Limb (tissue), 2 donors: ENCODE data around the gene KLF6.
A peak's percentile ranks its signal among the peaks of the same experiment; 100 is the strongest.
"Not testable (repeated sequence)": the region's sequence is repeated elsewhere in the genome, so short reads cannot be mapped to it uniquely, and the experiment has no call there.

ENCODE experiments used
- DNase-seq, 2 donors: peaks; one replicate each; pipeline ENCODE4 v3.0.0-alpha.2; 2016; ENCODE audit errors: extremely low spot score in 2 of 2

Gene KLF6

DNA sequence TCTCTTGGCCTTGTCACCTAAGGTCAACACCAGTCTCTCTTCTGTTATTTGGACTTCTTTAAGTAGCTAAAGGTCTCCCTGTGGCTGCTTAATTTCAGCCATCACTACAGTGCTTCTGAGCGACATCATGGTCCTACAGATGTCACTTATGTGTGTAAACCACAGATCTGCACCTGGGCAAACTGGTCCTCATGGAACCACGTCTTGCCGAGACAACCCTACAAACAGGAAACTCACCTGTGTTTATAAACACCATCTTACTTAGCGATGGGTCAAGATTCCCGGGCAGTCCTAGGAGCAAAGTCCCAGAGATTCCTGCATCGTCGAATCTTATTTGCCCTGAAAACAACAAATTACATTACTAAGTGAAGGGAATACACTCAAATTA lies 27.8 kb downstream of the KLF6 start:
- peak in 1 of 2 donors; percentile 4 for DNase-seq

DNA sequence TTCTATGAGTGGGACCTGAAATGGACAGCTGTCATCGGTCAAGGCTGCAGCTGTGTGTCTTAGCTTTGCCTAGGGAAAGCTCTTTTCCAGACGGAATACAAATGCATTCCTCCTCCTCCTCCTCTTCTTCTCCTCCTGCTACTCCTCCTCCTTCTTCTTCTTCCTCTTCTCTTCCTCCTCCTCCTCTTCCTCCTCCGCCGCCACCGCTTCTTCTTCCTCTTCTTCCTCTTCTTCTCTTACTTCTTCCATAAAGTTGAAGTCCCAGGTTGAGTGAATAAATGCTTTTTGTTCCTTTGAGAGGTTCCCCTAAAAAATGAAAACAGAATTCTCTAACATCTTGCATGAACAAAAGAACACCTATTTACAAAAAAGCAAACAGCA lies 28.7 kb downstream of the KLF6 start:
- no peak for DNase-seq

DNA sequence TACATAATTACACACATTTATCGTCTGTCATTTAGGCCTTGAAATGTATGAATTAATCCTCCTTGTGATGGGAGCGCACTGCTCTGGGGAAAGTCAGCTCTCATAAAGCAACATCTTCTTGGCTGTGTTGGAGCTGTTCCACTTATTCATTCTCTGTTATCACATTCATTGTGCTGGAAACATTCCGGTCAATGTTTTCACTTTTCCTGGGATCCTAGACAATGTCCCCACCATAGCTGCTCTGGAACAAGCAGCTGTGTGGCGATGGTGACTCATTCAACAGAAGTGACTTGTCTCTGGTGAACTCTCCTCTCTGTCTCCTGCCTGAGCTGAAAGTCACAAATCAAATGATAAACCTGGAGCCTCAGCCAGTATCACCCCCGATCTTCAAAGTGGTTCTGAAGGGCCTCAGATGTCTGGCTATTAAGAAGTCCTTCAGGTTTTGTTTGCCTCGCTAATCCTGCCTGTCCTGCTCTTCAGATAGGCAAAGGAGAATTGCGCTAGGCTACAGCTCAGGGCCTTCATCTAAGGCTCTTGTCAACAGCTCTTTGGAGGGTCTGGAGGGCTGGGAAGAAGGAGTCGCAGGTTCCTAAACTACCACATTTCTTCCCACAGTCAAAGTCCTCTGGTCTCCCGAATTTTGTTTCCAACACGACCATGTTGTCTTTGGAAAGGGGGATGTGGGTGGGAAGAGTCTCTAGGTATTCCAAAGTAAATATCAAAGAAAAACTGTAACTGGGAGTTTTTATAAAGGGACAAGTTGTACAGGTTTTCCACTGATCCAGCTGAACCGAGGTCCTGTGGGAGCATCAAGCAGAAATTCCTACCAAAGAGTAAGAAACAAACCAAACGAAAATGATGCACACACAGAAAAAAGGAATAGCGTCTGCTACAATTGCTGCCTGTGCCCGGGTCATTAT lies 29.3 kb downstream of the KLF6 start:
- no peak for DNase-seq

DNA sequence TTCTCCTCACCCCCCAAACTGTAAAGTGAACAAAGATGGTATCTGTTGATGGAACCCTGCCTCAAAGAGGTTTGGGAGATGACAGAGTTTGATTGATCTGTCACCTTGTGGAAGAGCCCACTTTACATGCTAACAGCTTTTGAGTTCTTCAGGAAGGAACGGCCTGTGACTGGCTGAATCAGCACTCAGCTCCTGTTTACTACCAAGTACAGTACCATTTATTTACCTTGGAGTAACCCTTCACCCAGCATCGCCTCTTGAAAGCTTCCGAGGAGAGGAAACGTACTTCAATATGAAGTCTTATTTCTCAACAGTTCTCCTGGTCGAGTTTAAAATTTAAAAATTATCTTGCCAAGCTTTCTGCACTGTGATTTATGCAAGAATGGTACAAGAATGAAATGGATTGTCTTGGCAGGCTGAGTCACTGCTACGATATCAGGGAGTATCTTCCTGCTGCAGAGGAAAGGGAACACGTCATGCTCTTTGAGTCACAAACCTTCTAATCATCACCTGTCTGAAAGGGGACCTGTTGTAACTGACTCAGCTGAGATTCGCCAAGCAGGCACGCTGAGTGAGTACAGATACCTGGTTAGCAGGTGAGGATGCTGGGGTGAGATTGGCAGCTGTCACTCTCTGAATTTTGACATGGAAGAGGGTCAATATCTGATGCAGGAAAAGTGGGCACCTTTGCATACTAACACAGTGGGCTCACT lies 30.1 kb downstream of the KLF6 start:
- DNase-seq = no peak

DNA sequence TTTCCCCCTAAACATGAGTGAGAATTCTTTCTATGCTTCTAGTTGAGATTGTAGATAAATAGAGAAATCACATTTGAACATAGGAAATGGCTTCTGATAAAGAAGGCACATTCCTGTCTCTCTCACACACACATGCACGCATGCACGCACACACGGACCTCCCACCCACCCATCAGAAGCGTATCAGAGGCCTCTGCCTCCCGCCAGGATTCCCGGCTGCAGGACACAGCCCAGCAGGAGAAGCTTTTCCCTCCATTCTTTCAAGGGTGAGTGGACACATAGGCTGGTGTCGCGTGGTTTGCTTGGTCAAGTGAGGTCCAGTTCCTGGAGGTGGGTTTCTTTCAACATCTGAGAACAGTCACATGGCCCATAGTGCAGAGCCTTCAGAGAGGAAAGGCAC lies 34.2 kb downstream of the KLF6 start:
- DNase-seq = no peak

DNA sequence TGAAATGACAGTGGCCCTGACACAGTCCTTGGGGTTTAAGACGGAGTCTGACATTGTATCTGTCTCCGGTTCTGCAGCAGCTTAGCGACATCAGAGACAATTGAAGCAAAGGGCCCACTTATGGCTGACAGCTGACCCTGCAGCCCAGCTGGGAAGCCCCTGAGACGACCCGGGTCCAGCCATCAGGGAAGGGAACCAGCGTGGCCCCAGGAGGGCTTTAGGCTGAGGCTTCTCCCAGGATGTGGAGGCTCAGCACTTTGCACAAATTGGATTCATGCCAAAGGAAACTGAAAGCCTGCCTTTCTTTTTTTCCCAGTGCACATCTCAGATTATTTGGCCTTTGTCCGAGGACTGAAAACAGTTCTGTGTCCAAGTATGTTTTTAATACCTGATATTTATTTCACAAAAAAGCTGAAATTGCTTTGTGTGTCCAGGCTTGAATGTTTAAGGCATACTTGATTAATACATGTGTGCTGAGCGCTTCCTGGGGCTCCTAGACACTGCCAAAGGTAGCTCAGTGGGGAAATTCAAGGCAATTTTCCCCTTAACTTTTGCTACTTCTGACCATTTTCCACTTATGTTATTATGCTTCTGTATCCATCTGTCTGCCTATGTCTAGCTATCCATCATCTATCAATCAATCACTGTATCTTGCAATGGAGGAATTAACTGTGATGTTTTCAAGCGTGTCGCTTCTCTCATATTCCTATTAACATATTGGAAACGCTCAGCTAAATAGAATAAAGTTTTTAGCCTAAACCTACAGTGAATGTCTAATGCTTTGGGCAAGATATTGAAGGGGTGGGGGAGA lies 34.8 kb downstream of the KLF6 start:
- DNase-seq = peak; percentile 50 to 57

DNA sequence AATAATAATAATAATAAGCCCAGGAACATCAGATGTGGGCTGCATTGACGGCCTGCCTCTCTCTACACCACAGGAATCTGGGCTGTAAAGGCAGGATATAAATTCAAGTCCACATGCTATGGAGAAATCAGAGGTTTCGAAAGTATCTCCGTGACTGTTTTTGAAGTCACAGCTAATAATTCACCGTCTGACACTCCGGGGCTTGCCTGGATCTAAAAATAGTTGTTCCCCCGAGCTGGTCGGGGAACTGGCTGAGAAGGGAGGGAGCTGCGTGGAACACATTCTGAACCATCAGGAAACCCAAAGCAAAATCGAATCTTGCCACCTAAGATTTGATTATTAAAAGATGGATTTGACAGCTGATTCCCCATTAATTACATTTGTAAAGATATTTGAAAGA lies 35.4 kb downstream of the KLF6 start:
- peak in 1 of 2 donors; percentile 42 for DNase-seq

DNA sequence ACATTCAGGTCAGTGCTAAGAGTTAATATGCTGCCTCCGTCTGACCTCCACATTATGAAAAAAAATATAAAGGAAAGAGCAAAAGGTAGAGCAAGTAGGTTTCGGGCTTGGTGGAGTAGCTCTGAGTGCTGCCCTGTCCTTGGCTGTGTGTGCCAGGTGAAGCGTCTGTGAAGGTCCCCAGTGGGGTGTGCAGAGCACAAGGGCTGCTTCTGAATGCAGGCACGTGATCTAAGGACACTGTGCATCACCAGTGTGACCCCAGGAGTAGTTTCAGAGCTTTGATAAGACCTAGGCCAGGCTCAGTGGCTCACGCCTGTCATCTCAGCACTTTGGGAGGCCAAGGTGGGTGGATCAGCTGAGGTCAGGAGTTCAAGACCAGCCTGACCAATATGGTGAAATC lies 36.0 kb downstream of the KLF6 start:
- DNase-seq = no peak

DNA sequence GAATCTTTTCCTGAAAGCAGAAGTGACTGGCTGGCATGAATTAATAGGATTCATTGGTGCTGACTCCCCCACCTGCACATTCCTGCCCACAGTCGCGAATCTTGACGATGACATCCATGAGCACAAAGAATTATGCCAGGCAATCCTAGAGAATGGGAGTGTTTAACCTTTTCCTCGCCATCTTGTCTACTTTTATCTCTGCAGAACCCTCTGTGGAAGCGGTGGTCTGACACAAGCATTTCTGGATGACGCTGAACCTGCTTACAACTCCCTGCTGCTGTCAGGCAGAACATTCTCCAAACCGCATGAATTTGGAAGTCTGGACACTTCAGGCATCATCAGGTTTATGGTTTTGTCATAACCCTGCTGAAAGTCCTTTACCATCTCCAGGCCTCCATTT lies 36.5 kb downstream of the KLF6 start:
- no peak for DNase-seq

DNA sequence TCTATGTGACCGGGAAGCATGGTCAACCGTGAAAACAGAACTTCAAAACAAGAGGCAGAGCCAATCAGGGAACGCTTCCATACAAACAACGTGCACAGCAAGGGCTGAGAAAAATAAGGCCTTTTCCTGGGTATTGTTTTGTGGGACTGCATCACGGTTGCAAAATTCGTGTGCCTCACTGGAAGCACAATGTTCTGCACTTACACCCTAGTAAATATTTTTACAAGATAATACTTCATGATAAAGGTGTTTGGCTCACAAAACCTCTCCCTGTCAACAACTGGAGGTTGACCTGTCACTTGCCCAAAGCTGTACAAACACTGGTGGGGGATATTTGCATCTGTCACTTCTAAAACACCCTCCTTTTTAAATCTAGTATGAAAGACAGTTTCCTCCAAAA lies 37.0 kb downstream of the KLF6 start:
- DNase-seq = no peak

DNA sequence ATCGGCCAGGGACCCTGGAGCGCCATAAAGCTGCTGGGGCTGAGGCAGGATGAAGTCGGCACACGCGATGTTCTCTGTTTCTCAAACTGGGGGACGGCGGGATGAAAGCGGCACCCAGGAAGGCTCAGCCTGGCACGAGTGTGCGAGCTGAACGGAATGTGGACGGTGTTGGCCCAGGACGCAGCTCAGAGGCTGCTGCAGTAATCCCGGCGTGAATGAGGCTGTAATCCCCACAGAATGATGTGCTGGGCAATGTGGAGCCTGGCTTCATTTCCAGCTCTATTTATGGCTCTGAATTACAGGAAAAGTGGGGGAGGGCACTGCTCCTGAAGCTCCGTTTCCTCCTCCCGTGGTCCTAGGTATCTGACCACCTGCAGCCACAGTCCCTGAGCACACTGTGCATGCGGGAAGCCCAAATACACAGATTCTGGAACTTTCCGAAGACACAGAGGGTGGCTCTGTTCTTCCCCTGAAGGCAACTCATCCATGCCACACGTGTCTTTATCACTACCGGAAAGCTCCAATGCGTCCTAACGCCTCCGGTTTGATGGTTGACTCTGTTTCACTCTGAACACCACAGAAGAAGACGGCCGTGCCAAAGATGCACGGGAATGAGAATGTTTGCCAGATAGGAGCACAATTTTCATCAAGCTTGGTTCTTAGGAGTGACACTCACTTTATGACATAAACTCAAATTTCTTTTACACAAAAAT lies 37.6 kb downstream of the KLF6 start:
- no peak for DNase-seq

DNA sequence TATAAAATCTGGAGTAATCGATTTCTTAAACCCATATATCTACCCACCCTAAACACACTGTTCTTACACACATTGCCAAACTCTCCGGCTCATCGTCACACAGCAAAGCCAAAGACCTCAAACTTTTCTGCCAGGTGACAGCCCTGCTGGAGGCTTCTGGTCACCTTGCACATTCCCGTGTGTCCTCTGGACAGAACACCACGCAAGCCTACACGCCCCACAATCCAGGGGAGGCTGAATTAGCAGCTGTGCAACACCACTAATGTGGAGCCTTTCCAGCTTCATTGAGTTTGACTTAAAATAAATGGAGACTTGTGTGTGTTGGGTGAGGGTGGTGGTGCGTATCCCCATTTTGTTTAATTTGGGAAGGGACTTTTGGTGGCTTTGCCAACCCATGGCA lies 38.4 kb downstream of the KLF6 start:
- no peak for DNase-seq

DNA sequence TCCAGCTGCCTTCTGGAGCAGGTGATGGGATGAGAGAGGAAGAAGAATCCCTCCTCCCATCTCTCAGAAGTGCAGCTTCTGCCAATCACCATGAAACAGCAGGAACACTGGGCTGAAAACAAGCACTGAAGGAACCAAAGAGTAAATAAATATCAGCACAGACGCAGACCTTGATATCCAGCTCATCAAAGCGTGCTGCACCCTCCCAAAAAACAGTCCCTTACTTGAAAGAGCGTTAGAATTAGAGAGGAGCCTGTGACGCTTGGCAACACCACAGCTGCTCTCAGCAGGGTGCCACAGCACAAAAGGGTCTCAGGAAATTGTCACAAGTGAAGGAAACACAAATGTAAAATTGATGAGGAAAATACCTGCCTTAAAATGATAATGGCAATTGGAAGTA lies 39.5 kb downstream of the KLF6 start:
- no peak for DNase-seq

DNA sequence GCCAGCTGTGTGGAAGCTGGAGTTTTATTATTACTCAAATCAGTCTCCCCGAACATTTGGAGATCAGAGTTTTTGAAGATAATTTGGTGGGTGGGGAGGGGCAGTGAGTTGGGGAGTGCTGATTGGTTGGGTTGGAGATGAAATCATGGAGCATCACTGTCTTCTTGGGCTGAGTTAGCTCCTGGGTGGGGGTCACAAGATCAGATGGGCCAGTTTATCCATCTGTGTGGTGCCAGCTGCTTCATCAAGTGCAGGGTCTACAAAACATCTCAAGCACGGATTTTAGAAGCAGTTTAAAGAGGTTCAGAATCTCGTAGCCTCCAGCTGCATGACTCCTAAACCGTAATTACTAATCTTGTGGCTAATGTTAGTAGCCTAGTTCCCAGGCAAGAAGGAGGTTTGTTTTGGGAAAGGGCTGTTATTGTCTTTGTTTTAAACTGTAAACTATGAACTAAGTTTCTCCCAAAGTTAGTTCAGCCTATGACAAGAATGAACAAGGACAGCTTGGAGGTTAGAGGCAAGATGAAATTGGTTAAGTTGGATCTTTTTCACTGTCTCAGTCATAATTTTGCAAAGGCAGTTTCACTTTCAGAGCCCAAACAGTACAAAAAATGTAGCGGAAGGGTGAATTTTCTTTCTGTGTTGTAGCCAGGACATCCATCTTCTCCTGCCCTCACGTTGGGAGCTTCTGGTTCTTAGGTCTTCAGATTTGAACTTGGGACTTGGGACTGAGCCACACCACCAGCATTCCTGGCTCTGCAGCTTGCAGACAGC lies 43.1 kb downstream of the KLF6 start:
- no peak for DNase-seq

DNA sequence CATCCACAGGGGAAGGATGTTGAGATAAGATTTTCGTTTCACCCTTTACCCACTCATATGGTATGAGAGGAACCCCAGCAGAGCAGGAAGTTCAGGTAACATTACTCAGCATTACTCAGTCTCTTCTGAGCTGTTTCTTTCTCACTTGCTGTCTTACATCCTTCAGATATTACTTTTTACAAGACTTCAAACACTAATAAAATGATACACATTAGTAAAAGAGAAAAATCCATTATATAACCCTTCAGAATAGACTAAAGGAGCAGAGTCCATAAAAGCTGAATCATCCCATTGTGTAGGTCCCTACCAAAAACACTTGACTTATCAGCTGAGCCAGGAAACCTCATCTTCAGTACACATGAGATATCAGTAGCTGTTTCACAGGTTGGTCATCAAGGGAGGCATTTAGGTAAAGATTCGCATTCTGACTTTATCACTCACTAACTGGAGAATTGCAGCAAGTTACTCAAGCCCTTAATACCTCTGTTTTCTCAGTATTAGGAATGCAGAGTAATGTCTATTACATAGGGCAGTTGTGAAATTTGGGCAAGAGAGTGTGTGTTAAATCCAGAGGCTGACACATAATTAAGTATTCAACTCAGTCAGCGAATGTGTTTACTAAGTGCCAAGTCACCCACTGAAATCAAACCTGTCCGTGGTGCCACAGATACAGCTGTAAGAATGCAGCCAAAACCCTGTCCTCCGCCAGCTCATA lies 44.7 kb downstream of the KLF6 start:
- no peak for DNase-seq

DNA sequence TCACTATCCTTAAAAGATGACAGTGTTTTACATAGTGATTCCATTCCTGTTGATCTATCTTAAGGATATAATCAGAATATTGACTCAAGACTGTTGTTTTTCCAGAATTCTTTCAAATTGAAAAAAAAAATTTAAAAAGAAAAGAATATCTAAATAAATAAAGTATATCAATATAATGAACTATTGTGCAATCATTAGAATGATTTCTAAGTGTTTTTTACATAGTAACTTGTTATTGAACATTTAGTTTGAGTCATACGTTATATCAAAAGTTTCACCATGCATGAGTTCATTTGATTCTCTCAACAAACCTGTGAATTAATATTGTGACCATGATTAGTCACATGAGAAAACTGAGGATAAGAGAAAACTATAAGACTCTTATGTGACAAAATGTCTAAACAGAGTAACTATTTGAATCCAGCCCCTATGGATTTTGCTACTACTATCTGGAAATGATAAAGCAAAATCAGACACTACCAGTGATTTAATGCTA lies 46.1 kb downstream of the KLF6 start:
- no peak for DNase-seq

DNA sequence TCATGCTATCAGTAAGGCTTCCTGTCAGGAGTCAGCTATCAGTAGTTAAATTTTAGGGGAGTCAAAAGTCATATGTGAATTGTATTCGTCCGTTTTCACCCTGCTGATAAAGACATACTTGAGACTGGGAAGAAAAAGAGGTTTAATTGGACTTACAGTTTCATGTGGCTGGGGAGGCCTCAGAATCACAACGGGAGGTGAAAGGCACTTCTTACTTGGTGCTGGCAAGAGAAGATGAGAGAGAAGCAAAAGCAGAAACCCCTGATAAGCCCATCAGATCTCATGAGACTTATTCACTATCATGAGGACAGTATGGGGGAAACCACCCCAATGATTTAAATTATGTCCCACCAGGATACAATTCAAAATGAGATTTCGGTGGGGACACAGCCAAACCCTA lies 47.1 kb downstream of the KLF6 start:
- DNase-seq = no peak

DNA sequence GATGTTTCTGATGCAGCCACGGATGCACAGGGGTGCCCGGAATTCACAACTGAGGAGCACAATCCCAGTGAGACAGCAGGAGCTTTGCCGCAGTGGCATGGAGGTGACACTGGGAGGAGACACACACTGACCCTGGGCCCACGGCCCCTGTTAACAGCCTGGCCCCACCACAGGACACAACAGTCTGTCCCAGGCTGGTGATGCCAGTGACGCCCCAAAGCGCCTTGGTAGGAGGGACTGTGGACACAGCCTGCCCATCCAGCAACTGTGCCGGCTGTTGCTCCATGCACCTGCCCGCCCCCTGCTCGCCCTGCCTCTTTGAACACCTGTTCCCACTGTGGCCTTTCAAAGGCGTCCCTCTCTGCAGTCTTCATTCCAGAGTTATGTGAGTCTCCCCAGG lies 49.8 kb downstream of the KLF6 start:
- no peak for DNase-seq

DNA sequence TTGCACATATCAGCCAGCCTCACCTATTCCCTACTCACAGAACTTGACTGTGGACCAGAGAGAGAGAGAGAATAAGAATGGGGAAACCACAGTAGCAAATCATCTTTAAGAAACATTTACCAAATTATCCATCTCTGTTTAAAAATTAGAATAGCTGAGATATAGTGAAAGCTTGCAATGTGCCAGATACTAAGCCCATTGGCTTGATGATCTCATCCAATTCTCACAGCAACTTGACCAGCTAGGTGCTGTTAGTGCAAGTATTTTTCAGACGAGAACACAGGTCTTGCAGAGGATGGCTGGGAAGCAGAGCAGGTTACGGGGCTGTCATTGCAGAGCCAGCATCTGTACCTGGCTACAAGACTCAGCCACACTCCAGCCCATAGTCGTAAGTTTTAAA lies 50.9 kb downstream of the KLF6 start:
- DNase-seq = no peak

DNA sequence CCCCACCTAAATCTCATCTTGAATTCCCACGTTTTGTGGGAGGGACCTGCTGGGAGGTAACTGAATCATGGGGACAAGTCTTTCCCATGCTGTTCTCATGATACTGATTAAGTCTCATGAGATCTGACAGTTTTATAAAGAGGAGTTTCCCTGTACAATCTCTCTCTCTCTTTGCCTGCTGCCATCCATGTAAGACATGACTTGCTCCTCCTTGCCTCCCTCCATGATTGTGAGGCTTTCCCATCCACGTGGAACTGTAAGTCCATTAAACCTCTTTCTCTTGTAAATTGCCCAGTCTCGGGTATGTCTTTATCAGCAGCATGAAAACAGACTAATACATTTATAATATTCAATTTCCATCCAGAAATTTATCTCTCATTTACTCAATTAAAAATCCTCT lies 52.8 kb downstream of the KLF6 start:
- DNase-seq = not testable (repeated sequence)
